Osteocyte (in vitro differentiated cells): ENCODE measurements around the gene ULK1. TPM values are rescaled to one million over a fixed set of nuclear protein-coding genes. Genes with fewer than 3 reads are reported as not detected.

Experiments
- DNase-seq: peaks from one replicate; pipeline ENCODE4 v3.0.0; 2021; ENCODE audit warnings: mixed read lengths; ENCODE audit not compliant: unreplicated experiment; ENCODE audit errors: extremely low spot score
- H3K27ac Mint-ChIP-seq: one replicate; pipeline ENCODE4 v1.8.0; 2021; ENCODE audit warnings: mild to moderate bottlenecking, mixed read lengths; ENCODE audit not compliant: unreplicated experiment
- H3K27me3 Mint-ChIP-seq: one replicate; pipeline ENCODE4 v1.8.0; 2021; ENCODE audit warnings: mixed read lengths; ENCODE audit not compliant: unreplicated experiment
- H3K36me3 Mint-ChIP-seq: one replicate; pipeline ENCODE4 v1.8.0; 2021; ENCODE audit warnings: mixed read lengths; ENCODE audit not compliant: unreplicated experiment
- H3K4me1 Mint-ChIP-seq: one replicate; pipeline ENCODE4 v1.8.0; 2021; ENCODE audit warnings: mixed read lengths; ENCODE audit not compliant: unreplicated experiment
- H3K4me3 Mint-ChIP-seq: one replicate; pipeline ENCODE4 v1.8.0; 2021; ENCODE audit warnings: mild to moderate bottlenecking, moderate library complexity, mixed read lengths; ENCODE audit not compliant: unreplicated experiment
- H3K9me3 Mint-ChIP-seq: one replicate; pipeline ENCODE4 v1.8.0; 2021; ENCODE audit warnings: mixed read lengths; ENCODE audit not compliant: unreplicated experiment
- total RNA-seq: library from RNA; stranded (reverse); gene quantifications from 2 replicates; pipeline ENCODE4 v1.2.1, GENCODE V29; 2021
- TF ChIP-seq, protein P1 (sequence below): fragments of 200-600 bp; sonication (generic); IDR thresholded peaks from 2 replicates; pipeline ENCODE4 v1.5.0; 2021; ENCODE audit warnings: antibody characterized with exemption, mild to moderate bottlenecking, moderate library complexity

ULK1 gene
- total RNA-seq, 1 donor from 2014 or later: 69.6 TPM

DNA sequence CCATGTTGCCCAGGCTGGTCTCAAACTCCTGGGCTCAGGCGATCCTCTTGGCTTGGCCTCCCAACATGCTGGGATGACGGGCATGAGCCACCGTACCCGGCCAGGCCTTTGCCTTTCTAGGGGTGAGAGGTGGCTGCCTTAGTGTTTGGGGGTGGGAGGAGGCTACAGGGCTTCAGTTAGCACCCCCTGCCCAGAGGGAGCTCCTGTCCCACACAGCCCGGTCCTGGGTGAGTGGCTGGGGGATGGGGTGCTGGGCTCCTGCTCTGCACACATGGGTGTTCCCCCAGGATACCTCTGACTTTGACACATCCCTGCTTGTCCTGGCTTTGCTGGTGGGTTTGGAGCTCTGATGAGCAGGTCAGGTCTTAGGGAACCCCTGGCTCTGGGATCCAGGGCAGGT, 9.9 kb downstream of the ULK1 start:
- Mint-ChIP-seq H3K4me3 (no peak overlapping the region), H3K36me3 (peaks cover 5% of the 10 kb centered on the region), H3K27me3 (no peaks in the 10 kb centered on the region)

DNA sequence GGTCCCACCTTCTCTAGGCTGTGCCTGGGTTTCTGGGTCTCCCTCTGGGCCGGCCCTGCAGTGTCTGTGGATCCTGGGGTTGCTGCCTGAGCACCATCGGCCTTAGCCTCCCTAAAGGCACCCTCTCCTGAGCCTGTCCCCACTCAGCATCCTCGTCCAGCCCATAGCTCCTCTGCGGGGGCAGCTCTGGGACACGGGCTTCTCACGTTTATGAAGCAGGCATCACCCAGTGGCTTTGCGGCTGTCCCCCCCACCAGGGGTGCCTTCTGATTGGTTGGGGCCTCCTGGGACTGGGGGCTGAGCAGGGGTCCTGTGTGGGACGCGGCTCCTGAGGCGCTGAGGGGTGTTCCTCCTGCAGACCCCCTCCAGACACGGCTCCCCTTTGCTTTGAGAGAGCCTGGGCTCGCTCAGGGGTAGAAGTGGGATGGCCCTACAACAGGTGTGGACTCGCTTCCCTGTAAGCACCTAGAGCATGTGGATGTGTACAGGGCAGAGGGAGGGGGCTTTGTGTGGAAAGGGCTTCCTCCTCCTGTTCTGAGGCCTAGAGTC, 10.7 kb downstream of the ULK1 start:
- H3K27ac Mint-ChIP-seq: no peak overlapping the region

More for the DNA sequence above, 9.9 kb downstream of the ULK1 start:
- H3K4me1 Mint-ChIP-seq: peaks cover 9% of the 10 kb centered on the region
- TF ChIP-seq, protein P1, sequence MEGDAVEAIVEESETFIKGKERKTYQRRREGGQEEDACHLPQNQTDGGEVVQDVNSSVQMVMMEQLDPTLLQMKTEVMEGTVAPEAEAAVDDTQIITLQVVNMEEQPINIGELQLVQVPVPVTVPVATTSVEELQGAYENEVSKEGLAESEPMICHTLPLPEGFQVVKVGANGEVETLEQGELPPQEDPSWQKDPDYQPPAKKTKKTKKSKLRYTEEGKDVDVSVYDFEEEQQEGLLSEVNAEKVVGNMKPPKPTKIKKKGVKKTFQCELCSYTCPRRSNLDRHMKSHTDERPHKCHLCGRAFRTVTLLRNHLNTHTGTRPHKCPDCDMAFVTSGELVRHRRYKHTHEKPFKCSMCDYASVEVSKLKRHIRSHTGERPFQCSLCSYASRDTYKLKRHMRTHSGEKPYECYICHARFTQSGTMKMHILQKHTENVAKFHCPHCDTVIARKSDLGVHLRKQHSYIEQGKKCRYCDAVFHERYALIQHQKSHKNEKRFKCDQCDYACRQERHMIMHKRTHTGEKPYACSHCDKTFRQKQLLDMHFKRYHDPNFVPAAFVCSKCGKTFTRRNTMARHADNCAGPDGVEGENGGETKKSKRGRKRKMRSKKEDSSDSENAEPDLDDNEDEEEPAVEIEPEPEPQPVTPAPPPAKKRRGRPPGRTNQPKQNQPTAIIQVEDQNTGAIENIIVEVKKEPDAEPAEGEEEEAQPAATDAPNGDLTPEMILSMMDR: no peak
- no peaks in the 10 kb centered on the region for H3K9me3 Mint-ChIP-seq
- H3K27ac Mint-ChIP-seq: no peak overlapping the region
- DNase-seq: no peak

DNA sequence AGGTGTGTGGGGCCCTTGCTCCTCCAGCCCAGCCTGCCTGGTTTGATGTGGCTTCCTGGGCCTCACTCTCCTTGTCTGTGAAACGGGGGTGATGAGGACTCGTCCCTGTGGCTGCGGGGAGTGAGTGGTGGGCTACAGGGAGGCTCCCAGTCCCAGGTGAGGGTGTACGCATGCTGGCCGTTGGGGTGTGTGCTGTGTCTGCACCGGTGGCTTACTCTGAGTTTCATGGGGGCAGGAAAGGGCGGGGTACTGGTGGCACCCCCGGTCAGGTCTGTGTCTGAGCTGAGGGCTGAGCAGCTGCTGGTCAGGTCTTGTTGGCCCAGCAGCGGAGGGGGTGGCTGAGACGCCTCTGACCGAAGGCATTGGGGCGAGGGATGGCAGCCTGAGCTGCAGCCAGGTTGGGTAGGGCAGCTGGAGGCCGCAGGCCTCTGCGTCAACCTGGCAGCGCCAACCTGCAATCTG, 11.2 kb downstream of the ULK1 start:
- H3K9me3 Mint-ChIP-seq: no peaks in the 10 kb centered on the region
- H3K4me1 Mint-ChIP-seq: peaks cover 11% of the 10 kb centered on the region
- H3K36me3 Mint-ChIP-seq: peaks cover 5% of the 10 kb centered on the region
- TF ChIP-seq, protein P1: no peak
- H3K27me3 Mint-ChIP-seq: no peaks in the 10 kb centered on the region
- H3K27ac Mint-ChIP-seq: no peak overlapping the region
- no peak for DNase-seq
- H3K4me3 Mint-ChIP-seq: no peak overlapping the region

More for the DNA sequence above, 10.7 kb downstream of the ULK1 start:
- no peaks in the 10 kb centered on the region for H3K27me3 Mint-ChIP-seq
- H3K4me3 Mint-ChIP-seq: no peak overlapping the region
- TF ChIP-seq, protein P1: no peak
- peaks cover 5% of the 10 kb centered on the region for H3K36me3 Mint-ChIP-seq
- H3K4me1 Mint-ChIP-seq: peaks cover 9% of the 10 kb centered on the region
- H3K9me3 Mint-ChIP-seq: no peaks in the 10 kb centered on the region
- no peak for DNase-seq

DNA sequence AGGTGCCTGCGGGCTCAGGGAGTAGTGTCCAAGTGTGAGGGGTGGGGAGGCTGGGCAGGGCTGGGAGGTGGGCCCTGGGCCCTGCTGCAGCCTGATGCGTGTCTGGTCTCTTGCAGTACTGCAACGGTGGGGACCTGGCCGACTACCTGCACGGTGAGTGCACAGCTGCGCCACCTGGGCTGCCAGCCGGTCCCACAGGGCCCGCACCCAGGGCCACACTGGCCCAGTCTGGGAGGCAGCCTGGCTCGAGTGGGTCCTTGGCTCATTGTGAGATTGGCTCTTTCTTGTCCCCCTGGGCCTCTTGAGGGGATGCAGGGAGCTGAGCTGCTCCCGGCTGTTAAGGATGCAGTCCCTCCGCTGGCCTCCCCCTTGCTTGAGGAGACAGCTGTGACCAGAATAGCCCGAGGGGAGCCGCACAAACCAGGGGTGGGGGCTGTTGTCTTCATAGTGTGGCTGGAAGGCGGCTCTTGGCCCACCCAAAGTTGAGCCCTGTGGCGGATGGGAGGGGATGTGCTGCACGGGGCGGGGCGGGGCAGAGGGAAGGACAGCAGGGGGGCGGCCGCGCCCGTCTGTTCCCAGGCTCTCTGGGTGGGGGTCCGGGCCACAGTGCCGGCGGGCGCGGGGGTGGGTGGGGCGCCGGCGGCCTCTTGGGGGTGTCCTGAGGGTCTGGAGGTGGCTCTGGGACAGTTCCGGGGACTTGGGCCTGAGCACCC, 13.1 kb downstream of the ULK1 start:
- Mint-ChIP-seq H3K9me3 (no peaks in the 10 kb centered on the region), H3K27ac (no peak overlapping the region), H3K4me3 (no peak overlapping the region), H3K27me3 (no peaks in the 10 kb centered on the region), H3K36me3 (peaks cover 5% of the 10 kb centered on the region), H3K4me1 (peaks cover 15% of the 10 kb centered on the region)
- no peak for DNase-seq
- TF ChIP-seq, protein P1: no peak
